ENCODE data around the gene P3H3. TPM values are rescaled to one million over a fixed set of nuclear protein-coding genes. Genes with fewer than 3 reads are reported as not detected.
A peak's percentile ranks its signal among the peaks of the same experiment; 100 is the strongest.

The P3H3 gene
- total and polyA plus RNA-seq, 9 of the 15 experiments (the other 6 are each of a cell fraction or from before 2014, with no cell fraction given), result 0.03 to 15.0 (median 4.8) TPM

GRCh38 chr12:6788972-6789924, 39.0 kb upstream of the P3H3 start, which contains the start of gene CD4:
TSS of gene CD4 (plus strand) at chr12:6789528. CDS start at chr12:6800139, 10,611 bp downstream.
- FAIRE-seq (no peak), DNase-seq (ENCODE audit: extremely low read depth in 1 of 4, low spot score in 3 of 4) (no peak), ATAC-seq (no peak)
- Histone ChIP-seq H3K9me3 (replicated peaks; ENCODE audit: control insufficient read depth, insufficient read depth, low read depth, low read length) (no peaks in the 10 kb centered on the region), H3K4me3 (no peak within 1 kb of the TSS), H4K20me1 (replicated peaks; ENCODE audit: control insufficient read depth, insufficient read depth, low read length) (no peaks in the 10 kb centered on the region), H3K36me3 (ENCODE audit: control insufficient read depth, insufficient read depth, low read length) (no peaks in the 10 kb centered on the region), H3K9ac (ENCODE audit: insufficient read depth in 1 of 2, low read depth in 2 of 2, low read length in 2 of 2) (peak within 1 kb of the TSS in 1 of 2 experiments; percentile 68; a peak in 2 of 4 replicates), H3K9me1 (ENCODE audit: control insufficient read depth, insufficient read depth, low read length) (no peaks in the 10 kb centered on the region), H2AFZ (ENCODE audit: low read depth, low read length) (peak within 1 kb of the TSS; percentile 74), H3K4me2 (ENCODE audit: insufficient read depth, low read length) (no peak within 1 kb of the TSS), H3K27me3 (ENCODE audit: control insufficient read depth in 2 of 2, insufficient read depth in 2 of 2, low read length in 2 of 2) (no peaks in the 10 kb centered on the region), H3K79me2 (ENCODE audit: control insufficient read depth, insufficient read depth, low read length) (no peaks in the 10 kb centered on the region), H3K4me1 (replicated peaks in 1 of 2; ENCODE audit: control insufficient read depth in 2 of 2, insufficient read depth in 2 of 2, low read length in 2 of 2) (peaks cover 4 to 11% of the 10 kb centered on the region in 2 experiments; a peak in 3 of 5 replicates), H3K27ac (ENCODE audit: extremely low read depth, low read depth, low read length) (no peak within 1 kb of the TSS)
- BruUV-seq (replicated peaks), result no TSS peak
- 38% methylated on average over 11 of the region's 18 CpGs for WGBS (ENCODE audit: insufficient coverage, low coverage, missing lambda C conversion rate)
- CTCF ChIA-PET (ENCODE audit: low intra/inter-chr PET ratio), result no interaction called here
- in situ Hi-C loops (cut with MboI), result no loop called here
- intact Hi-C loops (cut with micrococcal nuclease), result no loop called here
- POLR2A ChIA-PET, result no interaction called here
- TF ChIP-seq POLR2A (conservative IDR thresholded peaks at IDR 0.05) (no peak), U2AF1 (optimal IDR thresholded peaks at IDR 0.05; ENCODE audit: low read depth, low read length) (no peak), CGGBP1 (CRISPR knock-in tag; IDR thresholded peaks at IDR 0.05) (no peak), HDAC3 (IDR thresholded peaks at IDR 0.05; ENCODE audit: borderline replicate concordance, partially characterized antibody) (no peak), DIDO1 (tag; IDR thresholded peaks at IDR 0.05; ENCODE audit: low read depth) (no peak), ASH1L (IDR thresholded peaks at IDR 0.05; ENCODE audit: borderline replicate concordance, low read depth, partially characterized antibody) (no peak), STAT6 (CRISPR knock-in tag; IDR thresholded peaks at IDR 0.05) (no peak), ZNF274 (IDR thresholded peaks at IDR 0.05; ENCODE audit: borderline replicate concordance, low read depth, low read length) (no peak), CBX3 (IDR thresholded peaks at IDR 0.05; ENCODE audit: borderline replicate concordance in 1 of 2, low read length in 2 of 2) (no peak), HMBOX1 (IDR thresholded peaks at IDR 0.05) (no peak), GATAD2B (IDR thresholded peaks at IDR 0.05; ENCODE audit: borderline replicate concordance) (no peak), BRCA1 (IDR thresholded peaks at IDR 0.05) (no peak), BRCA1 (CRISPR knock-in tag; IDR thresholded peaks at IDR 0.05) (no peak), ARHGAP35 (IDR thresholded peaks at IDR 0.05; ENCODE audit: partially characterized antibody) (no peak)
- TF ChIP-seq, protein P1, sequence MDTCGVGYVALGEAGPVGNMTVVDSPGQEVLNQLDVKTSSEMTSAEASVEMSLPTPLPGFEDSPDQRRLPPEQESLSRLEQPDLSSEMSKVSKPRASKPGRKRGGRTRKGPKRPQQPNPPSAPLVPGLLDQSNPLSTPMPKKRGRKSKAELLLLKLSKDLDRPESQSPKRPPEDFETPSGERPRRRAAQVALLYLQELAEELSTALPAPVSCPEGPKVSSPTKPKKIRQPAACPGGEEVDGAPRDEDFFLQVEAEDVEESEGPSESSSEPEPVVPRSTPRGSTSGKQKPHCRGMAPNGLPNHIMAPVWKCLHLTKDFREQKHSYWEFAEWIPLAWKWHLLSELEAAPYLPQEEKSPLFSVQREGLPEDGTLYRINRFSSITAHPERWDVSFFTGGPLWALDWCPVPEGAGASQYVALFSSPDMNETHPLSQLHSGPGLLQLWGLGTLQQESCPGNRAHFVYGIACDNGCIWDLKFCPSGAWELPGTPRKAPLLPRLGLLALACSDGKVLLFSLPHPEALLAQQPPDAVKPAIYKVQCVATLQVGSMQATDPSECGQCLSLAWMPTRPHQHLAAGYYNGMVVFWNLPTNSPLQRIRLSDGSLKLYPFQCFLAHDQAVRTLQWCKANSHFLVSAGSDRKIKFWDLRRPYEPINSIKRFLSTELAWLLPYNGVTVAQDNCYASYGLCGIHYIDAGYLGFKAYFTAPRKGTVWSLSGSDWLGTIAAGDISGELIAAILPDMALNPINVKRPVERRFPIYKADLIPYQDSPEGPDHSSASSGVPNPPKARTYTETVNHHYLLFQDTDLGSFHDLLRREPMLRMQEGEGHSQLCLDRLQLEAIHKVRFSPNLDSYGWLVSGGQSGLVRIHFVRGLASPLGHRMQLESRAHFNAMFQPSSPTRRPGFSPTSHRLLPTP (IDR thresholded peaks at IDR 0.05; ENCODE audit: borderline replicate concordance, extremely low read depth, insufficient read length), result no peak

Data from K562 (cell line).